ENCODE results near the gene LRRC75A.

DNA sequence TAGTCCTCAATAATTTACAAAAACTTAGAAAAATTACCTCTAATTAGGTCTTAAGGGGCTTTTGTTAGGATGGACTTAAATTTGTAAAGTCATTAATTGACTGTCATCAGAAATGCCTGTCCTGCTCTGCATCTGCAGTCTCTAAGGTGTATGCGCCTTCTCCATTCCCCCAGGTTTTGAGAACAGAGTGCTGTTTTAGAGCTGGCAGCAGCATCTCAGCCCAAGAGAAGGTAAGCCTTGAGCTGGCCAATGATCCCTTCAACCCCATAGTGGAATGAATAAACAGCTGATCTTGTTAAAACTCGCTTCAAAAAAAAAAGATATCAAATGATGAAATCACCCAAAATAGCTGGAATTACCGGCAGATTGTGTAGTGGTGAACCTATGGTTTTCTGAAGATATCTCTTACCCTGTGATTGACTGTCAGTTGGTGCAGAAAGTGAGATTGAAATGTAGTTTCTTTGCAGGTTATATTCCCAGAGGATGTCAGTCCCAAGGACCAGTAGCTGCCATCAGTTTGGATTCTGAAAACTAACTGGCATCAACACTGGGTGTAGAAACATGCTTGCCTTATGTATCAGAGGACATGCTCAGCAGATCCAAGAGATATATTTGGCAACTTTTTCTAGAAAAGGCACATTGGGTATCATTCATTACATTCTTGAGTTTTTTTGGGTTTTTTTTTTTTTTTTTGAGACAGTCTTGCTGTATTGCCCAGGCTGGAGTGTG is 50.9 kb downstream of the LRRC75A start:
- TF ChIP-seq, protein P1, sequence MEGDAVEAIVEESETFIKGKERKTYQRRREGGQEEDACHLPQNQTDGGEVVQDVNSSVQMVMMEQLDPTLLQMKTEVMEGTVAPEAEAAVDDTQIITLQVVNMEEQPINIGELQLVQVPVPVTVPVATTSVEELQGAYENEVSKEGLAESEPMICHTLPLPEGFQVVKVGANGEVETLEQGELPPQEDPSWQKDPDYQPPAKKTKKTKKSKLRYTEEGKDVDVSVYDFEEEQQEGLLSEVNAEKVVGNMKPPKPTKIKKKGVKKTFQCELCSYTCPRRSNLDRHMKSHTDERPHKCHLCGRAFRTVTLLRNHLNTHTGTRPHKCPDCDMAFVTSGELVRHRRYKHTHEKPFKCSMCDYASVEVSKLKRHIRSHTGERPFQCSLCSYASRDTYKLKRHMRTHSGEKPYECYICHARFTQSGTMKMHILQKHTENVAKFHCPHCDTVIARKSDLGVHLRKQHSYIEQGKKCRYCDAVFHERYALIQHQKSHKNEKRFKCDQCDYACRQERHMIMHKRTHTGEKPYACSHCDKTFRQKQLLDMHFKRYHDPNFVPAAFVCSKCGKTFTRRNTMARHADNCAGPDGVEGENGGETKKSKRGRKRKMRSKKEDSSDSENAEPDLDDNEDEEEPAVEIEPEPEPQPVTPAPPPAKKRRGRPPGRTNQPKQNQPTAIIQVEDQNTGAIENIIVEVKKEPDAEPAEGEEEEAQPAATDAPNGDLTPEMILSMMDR (IDR thresholded peaks at IDR 0.05; ENCODE audit: low read depth, low read length) = no peak
- no peak for TF ChIP-seq EZH2phosphoT487 (IDR thresholded peaks at IDR 0.05; ENCODE audit: low read depth)

Measured in OCI-LY3 (cell line).